CD1c-positive myeloid dendritic cell (primary cell): ENCODE data around the gene EME2.
"Not testable (repeated sequence)": the region's sequence is repeated elsewhere in the genome, so short reads cannot be mapped to it uniquely, and the experiment has no call there.

Experiments used
- DNase-seq: peaks from one replicate; pipeline ENCODE4 v3.0.0-alpha.2; 2016; ENCODE audit errors: extremely low spot score

EME2 gene

DNA sequence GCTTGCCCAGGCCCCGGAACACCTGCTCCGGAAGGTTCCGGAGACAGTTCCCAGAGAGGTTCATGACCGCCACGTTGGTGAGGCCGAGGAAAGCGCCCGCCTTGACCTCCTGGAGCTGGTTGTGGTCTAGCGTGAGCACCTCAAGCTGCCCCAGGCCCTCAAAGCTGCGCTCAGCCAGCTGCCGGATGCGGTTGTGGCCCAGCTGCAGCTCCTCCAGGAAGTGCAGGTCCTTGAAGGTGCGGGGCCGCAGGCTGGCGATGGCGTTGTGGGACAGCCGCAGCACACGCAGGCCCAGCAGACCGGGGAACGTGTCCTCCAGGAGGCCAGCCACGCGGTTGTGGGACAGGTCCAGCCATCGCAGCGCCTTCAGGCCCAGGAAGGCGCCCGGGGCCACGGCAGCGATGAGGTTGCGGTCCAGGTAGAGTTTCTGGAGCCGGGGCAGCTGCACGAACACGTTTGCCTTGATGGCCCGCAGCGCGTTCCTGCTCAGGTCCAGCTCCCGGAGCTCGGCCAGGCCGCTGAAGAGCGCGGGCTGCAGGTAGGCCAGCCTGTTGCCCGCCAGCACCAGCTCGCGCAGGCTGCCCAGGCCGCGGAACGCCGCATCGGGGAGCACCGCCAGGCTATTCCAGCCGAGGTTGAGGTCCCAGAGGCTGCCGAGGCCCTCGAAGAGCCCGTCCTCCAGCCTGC lies 18.8 kb downstream of the EME2 start:
- no peak for DNase-seq

DNA sequence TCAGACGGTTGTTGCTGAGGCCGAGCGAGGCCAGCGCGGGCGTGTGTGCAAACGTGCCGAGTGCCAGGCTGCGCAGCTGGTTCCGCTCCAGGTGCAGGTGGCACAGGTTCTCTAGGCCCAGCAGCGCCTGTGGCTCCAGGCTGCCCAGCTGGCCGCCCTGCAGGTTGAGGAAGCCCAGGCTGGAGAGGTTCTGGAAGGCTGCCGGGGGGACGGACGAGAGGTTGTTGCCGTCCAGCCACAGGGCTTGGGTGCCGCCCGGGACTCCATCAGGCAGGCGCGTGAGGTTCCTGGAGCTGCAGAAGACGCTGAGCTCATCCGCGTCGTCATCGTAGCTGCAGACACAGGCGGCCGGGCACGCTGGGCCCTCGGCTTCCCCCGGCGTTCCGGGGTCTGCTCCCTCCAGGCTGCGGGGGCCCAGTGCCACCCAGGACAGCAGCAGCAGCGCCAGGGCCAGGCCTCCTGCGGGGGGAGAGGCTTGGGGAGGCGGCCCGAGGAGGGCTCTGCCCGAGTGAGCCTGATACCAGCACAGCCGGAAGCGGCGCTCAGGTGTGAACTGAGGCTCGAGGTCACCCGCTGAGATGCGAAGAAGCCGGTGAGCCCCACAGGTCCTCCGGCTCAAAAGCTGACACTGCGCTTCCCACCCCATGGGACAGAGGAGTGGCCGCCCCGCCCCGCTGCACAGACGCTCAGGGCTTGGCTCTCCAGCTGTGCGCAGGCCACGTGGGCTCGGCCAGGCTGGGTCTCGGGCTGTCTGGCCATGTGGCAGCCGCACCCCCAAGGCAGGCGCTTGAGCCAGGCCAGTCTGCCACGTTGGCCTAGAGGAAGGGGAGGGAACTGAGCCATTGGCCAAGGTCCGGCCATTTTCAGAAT lies 19.6 kb downstream of the EME2 start:
- no peak for DNase-seq

DNA sequence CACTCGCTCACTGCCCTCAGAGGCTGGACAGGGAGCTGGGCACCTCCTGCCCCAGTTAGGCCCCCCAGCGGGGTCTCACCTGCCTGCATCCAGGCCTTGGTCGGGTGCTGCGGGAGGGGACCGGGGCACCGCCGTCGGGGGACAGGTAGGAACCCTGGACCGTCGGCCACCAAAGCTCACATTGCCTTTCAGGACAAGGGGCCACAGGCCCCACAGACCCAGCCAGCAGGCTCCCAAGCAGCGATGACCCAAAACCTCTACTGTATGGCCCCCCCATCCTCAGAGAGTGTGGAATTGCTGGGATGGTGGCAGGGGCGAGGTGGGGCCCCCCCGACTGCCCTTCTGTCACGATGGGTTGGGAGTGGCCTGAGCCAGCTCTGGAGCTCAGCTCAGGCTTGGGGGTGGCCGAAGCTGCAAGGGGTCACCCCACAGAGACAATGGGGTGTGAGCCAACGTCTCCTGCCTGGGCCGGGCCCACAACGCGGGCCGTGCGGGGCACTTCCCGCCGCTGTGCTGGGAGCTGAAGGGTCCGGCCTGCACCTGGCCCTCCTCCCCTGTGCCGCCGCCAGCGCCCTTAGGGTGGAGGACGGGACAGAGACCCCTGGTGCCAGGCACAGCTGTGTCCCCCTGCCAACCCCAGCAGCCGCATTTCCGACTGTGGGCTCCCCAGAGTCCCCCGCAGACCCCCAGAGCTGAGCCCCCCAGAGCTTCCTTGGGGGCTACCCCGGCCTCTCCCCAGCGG lies 20.4 kb downstream of the EME2 start:
- DNase-seq: no peak

DNA sequence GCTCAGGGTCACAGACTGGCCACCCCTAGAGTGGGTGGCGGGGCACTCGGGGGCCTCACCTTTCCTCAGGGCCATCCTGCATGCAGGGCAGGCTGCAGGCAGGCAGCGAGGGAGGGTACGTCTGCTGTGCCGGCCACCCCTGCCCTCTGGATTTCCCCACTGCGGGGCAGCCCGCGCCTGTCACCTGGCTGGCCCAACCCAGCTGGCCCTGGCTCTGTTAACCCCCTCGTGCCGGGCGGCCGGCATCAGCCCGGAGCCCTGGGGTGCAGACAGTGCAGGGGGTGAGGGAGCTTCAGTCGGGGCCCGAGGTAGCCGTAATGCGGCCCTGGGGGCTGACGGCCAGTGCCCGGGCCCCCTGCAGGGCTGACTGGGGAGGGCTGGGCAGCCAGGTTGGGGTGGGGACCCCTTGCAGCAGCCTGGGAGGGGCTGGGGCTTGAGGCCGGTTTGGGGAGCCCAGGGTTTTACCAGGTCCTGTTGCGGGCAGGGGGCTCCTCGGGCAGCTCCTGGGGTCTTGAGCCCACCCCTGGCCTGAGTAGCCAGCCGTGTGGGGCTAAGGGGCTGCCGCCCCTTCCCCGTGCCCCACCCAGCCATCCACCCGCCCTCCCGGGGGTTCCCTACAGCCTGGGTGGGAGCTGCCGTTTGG lies 21.1 kb downstream of the EME2 start, which contains the start of gene IGFALS:
IGFALS (minus strand) TSS at position 128 of the 643 bp plus-strand sequence; CDS start at position 75, 53 bp downstream.
- no peak for DNase-seq

DNA sequence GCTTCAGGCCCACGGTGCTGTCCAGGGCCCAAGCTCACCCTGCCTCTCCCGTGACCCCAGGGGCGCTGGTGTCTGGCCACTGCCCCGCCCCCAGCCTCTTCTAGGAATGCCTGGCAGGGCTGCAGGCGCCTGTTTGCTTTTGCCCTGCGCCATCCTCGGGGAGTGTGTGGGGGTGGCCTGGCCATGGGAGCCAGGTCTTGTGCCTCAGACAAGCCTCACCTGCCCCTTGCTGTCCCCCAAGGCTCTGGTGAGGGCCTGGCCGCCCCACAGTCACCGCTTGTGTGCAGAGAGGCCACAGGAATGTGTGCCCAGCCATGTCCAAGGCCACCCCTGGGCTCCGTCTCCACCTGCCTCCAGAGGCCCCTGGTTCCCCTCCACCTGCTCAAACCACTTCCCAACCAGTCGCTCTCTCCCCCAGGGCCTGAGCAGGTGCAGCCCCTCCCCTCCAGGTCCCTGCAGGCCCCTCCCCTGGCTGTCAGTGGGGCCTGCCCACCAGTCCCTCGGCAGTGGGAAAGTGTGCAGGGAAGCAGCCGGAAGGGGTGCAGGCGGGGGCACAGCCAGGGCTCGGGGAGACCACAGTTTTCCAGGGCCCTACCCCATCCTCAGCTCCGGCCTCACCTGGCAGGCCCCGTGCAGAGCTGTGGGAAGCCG lies 21.7 kb downstream of the EME2 start:
- no peak for DNase-seq

DNA sequence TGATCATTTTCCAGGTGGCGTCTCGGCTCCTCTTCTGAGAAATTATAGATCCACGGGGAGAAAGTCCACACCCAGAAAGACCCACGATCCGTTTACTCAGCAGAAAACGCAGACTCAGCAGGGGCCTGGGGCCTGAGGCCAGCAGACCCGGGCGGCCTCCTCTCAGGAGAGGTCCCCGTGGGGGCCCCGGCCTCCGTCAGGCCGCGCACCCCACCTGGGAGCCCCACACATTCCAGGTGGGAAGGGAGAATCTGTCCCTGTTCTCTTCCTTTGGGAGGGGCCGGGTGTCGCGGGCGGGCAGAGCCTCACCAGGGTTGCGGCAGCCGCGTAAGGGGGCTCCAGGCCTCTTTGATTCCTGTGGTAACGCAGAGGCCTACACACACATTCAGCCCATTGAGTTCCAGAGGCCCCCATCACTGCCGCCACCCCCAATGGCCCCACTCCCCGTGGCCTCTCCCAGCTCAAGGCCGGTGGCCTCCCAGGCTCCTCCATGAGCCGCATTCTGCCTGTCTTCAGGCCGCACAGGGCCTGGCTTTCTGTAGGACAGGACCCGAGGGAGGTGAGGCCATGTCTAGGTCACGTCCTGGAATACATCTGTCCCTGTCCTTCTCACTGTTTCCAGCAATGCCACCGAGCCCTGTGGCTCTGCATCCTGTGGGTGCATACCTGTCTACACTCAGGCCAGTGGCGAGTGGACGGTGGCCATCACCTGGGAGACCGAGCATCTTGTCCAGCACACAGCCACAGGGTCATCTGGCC lies 22.5 kb downstream of the EME2 start:
- DNase-seq: no peak

DNA sequence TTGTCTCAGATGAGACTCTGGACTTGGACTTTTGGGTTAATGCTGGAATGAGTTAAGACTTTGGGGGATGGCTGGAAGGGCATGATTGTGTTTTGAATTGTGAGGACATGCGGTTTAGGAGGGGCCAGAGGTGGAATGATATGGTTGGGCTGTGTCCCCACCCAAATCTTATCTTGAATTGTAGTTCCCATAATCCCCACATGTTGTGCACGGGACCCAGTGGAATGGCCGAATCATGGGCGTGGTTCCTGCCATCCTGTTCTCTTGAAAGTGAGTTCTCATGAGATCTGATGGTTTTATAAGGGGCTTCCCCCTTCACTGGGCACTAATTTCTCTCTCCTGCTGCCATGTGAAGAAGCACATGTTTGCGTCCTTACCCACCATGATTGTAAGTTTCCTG lies 26.7 kb downstream of the EME2 start:
- not testable (repeated sequence) for DNase-seq

DNA sequence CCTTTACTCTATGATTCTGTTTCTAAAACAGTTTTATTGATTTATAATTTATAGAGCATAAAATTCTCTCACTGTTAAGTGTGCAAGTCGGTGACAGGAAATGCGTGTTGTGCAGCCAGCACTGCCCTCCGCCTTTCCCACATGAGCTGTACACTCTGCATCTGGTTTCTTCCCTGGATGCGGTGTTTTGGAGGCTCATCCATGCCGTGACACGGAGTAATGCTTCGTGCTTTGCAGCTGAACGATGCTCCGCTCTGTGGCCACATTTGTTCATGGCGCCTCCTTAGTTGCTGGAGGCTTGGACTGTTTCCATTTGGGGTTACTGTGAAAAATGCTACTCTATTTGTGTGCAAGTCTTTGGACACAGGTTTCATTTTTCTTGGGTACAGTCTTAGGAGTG lies 28.1 kb downstream of the EME2 start:
- DNase-seq: no peak

DNA sequence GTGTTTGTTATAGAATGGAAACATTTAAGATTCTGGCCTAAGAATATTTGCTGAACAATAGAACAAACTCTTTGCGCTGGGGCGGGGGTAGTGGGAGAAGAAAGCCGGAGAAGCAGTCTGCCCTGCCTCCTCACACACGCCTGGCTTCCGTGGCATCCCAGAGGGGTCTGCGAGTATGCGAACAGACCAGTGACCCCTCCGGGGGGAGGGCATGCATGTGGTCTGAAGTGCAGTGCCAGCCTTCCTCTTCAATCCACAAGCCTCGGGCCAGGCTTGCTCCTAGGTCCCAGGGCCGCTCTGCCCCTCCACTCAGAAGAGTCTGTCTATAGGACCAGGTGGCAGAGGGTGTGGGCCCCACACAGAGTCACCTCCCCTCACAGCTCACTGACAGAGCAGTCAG lies 35.0 kb downstream of the EME2 start:
- no peak for DNase-seq

DNA sequence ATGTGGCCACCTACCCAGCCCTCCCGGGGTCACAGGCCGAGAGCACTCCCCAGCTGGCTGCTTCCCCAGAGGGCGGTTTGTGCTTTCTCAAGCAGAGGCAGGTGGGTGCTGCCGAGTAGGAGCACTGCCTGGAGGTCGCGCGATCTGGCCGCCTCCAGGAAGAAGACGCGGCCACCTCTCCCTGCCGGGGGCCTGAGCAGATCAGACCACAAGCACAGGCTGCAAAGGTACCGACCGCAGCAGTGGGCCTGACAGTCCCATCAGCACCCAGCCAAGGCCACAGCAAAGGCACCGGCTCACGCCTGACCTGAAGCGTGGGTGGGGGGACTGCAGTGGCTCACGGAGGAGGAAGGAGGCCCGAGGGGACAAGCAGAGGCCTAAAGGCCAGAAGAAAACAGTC lies 36.1 kb downstream of the EME2 start:
- DNase-seq: no peak

DNA sequence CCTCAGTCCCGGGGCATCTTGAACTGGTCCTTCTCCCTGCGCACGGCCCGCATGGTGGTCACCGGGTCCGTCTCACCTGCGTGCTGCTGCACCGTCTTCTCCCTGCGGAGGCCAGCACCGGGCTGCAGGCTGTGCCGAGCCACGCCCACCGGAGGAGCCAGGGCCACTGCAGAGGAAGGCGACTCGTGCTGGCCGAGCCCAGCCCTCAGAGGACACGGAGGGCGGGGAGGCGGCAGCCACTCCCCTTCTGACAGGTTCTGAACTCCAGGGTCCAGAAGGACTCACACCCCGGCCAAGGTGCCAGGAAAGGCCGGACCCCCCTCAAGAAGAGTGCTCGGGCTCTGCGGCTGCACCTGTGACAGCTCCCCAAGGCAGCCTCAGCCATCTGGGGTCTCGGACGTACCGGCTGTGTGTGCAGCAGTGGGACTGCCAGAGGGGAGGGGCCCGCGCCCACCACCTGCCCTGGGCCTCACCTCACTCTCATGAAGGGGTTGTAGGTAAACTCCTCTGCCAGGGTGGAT lies 36.7 kb downstream of the EME2 start:
- DNase-seq: no peak

DNA sequence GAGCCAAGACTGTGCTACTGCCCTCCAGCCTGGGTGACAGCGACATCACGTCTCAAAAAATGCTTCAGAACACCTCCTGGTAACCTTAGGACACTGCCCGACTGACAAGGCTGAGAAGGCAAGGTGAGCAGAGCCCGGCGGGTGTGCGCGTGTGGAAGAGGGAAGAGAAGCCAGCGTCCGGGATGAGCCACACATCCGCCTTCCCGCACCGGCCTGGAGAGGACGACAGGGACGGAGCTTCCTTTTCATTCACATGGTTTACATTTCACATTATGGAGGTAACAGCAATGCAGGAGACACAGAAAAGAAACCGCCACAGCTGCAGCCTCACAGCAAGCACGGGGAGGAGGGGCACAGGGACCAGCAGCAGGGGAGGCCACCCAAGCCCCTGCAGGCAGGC lies 37.5 kb downstream of the EME2 start:
- no peak for DNase-seq

DNA sequence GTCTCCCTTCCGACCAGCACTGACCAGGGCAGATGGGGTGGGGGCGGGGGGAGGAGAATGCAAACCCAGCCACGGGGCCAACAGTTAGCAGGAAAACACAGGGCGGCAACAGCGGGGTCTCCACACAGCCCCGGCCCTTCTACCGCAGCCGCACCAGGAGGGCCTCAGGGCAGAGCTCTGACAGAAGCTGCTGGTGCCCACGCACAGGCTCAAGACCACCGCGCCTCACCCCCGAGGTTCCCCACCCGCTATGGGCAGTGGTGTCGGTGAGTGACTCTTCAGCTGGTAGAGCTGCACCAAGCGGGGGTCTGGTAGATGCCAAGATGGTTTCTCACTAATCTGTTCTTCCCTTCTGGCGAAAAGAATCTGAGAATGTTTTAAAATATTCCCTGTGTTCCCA lies 37.9 kb downstream of the EME2 start:
- no peak for DNase-seq

DNA sequence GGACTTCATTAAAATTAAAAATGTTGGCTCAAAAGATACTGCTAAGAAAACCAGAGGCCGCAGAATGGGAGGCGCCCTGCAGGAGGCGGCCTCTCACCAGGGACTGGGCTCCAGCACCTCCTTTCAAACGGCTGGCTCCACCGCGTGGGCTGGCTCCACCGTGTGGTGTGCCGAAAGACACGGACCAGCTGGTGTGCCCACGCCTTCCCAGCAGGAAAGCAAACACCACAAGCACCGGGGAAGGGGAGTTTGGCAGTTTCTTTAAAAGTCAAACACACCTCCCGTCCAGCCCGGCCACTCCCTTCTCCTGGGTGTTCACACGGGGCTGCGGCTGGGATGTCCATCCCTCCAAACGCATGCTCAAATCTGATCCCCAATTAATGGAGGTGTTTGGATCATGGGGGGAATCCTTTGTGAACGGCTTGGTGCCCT lies 40.1 kb downstream of the EME2 start:
- DNase-seq: peak; percentile 70

DNA sequence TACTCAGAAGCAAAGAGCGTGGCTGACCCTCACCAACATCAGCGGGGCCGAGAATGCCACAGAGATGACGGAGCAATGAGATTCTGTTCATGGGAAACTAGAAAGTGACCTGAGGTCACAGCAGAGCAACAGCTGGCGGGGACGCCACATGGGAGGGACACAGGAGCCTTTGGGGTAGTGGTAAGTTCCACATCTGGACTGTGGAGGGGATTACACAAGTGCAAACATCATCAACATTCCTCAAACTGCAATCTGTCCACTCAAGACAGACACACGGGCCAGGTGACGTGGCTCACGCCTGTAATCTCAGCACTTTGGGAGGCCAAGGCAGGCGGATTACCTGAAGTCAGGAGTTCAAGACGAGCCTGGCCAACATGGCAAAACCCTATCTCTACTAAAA lies 42.9 kb downstream of the EME2 start:
- no peak for DNase-seq

DNA sequence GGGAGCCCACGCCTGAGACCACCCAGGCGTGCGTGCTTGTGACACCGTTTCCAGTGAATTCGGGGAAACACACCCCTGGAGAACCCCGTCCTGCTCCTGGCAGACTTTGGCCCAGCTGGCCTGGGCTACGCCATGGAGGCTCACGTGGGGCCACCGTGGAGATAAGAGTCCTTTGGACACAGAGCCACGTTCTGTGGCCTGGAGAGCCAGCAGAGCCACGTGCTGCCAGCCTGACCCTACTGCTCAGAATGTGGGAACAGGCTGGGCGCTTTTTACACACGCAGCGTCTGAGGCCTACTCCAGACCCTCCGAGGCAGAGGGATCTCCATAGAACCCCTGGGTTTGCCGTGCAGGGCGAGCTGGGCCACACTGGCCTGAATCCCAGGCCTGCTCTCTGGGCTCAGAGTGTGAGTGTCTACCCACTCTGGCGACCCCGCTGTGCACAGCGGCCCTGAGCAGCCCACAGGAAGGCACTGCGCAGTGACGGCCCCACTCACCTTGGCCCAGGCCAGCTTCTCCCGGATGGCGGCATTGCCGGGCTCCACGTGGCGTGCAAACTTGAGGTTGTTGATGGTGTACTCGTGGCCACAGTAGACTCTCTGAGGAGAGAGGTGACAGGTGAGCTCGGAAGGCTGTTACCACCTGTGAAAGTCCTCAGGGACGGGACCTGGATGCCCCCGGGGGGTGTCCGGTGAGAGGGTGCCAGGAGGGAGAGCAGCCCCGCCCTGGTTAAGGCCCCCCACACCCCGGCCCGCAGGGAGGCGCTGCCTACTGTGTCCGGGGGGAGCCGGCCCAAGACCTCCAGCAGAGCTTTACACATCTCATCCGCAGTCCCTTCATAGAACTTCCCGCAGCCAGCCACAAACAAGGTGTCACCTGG lies 44.0 kb downstream of the EME2 start:
- DNase-seq: no peak

DNA sequence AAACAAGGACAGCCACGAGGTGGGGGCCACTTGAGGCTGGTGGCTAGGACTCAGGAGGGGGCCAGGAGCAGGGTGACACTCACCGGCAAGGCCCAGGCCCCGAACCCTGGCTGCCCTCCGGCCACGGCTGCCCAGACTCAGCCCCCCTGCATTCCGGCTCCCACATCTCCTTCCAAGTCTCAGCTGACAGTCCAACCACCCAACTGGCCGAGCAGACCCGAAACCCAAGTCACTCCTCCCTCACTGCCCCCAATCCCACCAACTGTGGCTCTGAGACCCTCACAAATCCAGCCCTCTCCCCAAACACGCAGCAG lies 44.6 kb downstream of the EME2 start:
- no peak for DNase-seq

DNA sequence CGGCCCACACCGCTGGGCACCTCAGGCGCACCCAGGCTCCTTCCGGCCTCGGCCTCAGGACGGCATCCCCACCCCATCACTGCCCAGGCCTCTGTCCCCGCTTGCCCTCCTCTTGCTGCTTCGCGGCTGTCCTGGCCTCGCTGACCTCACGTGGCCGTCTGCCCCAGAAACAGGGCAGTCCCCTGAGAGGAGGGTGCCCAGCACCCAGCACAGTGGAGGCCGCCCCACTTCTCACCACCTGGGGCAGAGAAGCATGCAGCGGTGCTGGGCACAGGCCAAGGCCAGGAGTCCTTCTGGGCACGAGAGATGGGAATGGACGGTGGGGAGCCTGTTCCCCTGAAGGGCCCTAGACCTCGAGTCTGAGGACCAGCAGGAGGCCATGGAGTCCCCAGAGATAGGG lies 45.1 kb downstream of the EME2 start:
- DNase-seq: no peak

DNA sequence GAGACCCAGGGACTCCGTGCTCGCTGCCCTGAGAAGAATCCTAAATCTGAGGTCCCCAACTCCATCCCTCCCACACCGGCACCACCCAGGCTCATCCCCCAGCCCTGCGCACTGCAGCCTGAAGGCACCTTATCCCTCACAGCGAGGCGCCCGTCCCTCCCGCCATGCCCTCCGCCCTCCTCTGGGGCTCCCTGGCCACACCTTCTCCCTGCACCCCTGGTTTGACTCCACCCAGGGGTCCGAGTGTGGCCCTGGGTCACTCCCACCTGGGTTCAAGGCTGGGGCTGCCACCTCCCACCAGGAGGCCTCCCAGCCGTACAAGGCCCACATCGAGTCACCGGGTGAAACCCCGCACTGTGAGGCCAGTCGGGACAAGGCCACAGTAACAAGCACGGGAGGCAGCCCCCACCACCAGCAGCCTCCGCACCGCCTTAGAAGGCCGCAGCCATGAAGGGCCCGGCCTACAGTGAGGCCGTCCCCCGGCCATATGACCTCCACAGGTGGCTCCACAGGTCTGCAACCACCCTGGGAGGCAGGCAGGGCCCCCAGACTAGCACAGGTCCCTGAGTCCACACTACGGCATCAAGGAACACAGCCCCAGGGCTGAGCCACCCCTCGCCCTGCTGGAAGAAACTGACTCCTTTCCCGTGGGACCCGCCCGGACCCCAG lies 45.7 kb downstream of the EME2 start:
- DNase-seq: no peak
